CD4-positive, alpha-beta T cell treated with Interferon alpha-2 for 1 hour (primary cell): ENCODE measurements around the gene HOXC10.

ENCODE experiments used
- DNase-seq, 2 donors: peaks; one replicate each; pipeline ENCODE4 v3.0.0-alpha.2; 2020 to 2022

Gene HOXC10

DNA sequence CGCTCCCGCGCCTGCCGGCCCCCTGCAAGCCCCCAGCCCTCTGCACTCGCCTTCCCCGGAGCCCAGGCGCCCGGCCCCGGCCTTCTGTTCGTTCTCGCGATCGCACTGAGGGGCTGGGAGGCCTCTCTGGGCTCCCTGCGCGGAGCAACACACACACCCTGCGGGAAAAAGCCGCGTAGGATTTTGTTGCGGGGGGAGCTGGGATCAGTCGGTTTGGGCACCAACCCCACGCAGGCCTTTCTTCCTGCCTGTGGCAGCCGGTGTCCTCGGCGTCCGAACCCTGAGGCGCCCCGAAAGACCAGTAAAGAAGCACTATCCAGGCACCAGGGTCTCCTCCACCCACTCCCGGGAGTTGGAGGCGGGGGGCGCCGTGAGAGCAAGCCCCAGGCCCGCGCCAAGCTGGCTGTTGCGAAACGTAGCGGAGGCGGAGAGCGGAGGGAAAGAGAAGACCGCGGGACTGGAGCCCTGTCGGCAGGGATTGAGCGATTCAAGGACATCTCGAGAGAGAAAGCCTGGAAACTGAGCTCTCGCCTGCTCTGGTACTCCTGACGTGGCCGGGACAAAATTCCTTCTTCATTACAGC is 46.0 kb downstream of the HOXC10 start:
- no peak for DNase-seq

DNA sequence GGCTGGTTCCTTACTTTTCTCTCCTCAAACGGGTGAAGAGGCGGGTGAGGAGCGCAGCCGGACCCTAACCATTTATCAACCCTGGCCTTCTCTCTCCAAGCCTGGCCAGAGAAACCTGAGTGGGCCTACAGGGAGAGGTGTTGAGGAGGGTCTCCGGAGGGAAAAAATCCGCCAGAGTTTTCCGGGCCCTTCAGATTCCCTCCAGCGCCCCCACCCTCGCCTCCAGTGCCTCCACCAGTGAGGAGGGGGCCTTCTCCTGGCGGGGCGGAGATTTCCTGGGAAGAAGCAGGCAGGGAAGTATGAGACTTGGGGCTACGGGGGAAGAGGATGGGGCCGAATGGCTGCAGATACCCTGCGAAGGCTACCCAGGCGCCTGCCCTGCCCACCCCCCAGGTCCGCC is 46.5 kb downstream of the HOXC10 start:
- no peak for DNase-seq

DNA sequence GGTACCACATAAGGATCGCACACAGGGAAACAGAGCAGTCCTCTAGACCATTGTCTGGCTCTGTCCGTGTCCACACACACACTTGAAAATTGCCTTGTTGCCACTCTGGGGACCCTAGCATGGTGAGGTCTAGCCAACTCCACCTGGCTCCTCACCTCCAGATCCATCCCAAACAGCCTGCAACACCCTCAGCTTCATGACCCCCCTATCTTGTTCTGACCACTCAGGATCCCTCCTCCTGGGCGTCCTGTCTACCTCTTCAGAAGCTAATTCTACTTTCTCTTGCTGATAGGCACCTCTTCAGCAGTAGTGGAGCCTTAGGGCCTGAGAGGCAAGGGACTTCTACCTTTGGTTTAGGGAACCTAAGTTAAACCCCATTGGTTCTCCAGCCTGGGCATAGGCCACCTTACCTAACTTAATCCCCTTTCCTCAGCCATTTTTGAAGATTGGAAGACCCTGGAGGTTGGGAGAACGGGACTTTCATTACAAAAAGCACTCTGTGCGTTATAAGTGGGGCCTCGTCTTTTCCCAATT is 47.2 kb downstream of the HOXC10 start:
- DNase-seq: no peak

DNA sequence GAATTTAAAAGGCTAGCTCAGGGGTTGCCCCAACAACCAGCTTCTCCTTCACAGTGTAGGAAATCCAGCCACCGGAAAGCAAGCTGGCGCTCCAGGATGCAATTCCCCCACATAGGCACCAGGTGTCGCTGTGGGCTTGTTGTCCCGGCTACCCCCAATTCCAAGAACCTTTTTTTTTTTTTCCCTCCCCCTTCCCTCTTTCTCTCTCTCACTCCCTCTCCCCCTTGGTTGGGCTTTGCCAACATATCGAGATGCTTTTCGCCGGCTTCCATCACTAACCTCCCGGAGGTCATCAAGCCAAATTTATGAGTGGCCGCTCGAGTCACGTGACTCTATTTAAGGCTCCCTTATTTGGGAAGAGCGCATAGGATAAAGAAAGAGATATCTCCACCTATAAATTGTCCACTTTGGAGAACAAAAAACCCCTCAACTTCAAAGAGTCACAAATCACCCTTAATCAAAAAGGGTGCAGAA is 47.7 kb downstream of the HOXC10 start, which contains the start of gene HOXC5:
Gene HOXC5, plus strand, starts transcription at position 424 of the 474 bp plus-strand sequence. CDS start 73 bp downstream, outside the sequence.
- DNase-seq: peak; percentile 62 to 71

DNA sequence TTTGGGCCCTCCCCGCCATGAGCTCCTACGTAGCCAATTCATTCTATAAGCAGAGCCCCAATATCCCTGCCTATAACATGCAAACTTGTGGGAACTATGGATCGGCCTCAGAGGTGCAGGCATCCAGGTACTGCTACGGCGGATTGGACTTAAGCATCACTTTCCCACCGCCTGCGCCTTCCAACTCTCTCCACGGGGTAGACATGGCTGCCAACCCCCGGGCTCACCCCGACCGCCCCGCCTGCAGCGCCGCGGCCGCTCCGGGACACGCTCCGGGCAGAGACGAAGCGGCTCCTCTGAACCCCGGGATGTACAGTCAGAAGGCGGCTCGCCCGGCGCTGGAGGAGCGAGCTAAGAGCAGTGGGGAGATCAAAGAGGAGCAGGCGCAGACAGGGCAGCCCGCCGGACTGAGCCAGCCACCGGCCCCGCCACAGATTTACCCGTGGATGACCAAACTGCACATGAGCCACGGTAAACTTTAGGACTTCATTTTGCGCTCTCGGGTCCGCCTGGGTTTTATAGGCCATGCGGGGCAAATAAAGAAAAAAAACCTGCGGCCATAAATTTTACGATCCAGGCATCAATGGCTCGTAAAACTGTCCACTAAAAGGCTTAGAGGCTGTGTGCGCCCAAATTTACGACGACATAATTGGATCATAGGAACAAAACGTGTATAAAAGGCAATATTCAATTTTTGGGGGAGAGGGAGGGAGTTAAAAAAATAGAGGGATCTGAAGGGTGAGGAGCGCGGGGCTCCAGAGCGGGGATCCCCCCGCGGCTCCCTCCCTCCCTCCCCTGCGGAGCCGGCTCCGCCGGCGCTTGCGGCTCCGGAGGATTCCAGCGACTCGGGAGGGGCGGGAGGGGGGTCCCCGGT is 48.4 kb downstream of the HOXC10 start:
- DNase-seq: no peak

DNA sequence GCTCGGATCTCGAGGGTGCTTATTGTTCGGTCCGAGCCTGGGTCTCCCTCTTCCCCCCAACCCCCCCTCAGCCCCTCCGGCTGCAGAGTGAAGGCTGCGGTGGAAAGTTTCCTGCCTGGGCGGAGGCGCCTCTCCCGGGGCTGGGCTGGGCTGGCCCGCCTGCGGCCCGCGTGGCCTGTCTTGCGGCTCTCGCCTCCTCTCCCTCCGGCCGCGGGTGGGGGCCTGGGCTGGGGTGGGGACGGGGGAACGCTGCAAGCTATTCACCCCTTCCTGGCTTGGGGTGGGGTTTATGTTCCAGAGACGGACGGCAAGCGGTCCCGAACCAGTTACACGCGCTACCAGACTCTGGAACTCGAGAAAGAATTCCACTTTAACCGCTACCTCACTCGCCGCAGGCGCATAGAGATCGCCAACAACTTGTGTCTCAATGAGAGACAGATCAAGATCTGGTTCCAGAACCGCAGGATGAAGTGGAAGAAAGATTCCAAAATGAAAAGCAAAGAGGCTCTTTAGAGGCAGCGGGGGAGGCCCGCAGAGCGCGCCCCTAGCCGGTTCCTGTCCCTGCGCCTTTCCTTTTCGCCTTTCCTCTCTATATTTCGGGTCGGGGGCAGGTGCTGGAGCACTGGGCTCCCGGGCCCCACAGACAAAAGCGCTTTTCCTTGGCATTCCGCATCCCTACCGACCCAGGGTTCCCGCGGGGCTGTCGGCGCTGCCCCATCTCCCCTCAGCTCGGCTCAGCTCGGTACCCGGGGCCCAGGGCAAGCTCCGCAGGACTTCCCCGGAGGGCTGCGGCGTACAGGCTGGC is 49.2 kb downstream of the HOXC10 start:
- no peak for DNase-seq

DNA sequence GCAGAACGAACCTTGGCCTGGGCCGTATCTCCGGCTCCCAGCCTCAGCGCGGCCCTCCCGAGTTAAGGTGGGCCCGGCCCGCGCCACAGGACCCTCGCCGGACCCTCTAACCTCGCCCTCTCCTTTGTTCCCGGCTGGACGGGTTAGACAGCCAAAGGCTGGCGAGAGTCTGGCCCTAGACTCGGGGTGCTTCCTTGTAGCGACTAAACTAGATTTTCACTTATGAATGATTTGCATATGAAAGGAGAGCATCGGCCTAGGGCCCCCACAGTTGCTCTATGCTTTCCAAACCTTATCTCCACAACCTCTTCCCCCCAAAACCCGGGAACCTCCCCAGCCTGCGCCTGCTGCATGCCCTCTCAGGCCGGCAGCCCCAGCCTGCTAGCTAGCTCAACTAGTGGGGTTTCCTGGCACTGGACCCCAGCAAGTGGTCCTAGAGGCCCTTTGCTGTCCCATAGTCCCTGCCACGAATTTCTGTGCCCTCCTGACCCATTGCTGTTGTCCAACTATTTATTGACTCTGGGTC is 49.9 kb downstream of the HOXC10 start:
- no peak for DNase-seq

DNA sequence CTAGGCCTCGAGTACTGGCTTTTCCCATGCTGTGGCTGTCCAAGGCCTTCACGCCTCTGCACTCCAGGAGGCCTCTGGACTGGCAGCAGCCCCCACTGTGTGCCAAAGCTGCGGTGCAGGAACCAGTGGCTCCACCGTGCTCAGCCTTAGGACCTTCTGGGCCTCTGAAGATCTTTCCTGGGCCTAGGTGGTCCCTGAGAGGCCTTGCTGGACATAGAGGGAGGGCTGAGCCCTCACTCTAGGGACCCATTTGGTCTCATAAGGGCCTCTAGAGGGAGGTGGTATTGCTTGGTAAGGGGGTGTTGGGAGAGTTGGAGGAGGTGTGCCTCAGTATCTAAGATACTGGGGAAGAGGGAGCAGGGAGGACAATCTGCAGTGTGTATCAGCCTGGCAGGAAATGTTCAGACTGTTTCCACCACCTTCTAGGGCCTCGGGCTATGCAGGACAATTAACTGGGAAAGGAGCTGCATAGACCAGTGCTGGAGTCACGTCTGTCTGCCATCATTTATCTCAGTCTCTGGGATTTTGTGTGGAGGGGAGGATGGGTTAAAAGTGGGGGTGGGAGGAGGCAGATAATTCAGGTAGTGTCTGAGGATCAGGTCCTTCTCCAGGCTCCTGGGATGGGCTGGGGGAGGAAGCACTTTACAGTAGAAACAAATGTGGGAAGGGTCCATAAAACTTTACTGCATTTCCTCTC is 50.8 kb downstream of the HOXC10 start:
- no peak for DNase-seq

DNA sequence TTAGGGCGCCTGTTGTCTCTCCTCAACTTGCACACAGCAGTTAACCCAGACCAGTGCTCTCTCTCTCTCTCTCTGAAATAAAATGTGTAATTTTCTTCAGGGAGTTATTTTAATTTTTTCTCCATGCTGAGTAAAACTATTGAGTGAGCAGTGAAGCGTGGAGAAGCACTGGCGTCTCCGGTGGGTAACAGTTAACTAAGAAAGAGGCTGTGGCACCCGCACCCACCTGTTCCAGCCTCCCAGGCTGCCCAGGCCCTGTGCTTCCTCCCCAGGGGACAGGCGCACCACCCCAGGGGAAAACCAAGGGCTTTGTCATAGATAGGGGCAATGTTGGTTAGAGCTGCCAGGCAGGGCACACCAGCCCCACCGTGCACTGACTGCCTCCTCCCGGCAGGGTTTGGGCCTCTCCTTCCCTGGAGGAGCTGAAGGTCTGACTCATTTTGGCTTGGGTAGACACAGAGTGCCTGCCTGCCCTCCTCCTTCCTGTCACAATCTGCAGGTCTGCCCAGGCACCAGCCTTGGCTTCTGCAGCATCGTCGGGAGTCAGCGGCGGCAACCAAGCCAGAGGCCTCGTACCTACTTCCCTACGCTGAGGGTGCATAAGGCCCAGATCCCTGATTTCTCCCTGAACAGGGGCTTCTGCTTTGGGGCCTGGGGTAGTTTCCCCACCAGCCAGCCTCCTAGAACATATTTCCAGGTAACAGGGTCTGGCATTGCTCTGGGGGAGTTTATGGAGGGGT is 51.8 kb downstream of the HOXC10 start:
- no peak for DNase-seq

DNA sequence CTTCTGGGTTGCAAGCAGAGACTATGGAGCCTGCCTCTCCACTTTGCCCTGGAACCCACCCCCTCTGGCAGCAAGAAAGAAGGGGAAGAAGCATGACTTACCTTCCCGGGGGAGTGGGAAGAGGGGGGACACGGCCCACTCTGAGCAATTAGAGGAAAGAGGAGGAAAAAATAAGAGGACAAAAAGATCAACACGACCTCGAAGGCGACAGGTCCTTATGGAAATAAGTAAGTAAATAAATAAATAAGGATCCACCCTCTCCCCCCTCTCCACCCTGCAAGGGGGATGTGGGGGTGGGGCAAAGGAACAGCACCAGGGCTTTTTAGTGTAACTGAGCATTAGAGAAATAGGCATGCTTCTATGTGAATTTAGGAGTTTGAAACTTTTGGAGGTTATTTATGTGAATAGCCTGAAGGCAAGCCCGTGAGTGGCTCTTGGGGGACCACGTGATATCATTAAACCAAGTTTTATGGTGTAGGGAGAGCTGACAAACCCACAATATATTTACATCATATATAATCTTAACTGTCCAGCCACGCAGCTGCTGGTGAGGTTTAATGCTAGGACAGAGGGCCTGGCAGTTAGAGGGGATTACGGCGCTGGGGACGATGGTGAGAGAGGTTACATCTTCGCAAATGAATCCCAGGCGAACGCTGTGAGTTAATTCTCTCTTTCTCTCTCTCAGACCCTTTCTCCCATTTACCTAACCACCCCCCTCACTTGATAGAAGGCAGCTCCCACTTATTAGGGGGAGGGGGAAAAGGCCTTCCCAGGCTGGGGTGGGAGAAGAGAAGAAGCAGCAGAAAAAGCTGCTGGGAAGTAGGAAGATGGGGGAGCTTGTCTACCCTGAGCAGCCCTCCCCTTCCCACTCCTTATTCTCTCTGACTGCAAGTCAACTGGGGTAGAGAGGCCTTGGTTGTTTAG is 52.7 kb downstream of the HOXC10 start:
- DNase-seq: no peak

DNA sequence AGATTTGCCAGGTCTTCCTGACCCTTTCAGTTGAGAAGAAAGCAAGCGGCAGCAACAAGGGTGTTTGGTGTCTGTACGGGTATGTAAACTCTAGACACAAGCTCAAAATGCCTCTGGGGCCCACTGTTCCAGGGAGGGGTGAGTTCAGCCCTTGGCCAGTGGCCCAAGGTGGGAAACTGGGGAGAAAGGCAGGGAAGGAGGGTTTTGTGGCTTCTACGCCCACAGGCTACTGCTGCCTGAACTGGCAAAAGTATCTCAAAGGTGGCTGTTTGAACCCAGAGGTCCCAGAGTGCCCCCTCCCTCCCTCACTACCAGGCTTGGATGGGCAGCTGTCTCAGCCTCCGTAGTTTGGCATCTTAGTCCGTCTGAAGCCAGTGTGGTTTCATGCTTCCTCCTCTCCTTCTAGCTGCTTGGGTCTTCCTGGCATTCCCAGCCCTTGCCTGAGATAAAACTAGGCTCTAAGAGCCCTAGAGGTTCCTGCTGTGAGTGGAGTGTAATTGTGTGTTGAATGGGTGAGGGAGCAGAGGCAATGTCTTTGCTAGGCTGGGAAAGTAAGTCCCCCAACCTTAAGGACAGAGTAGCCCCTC is 53.4 kb downstream of the HOXC10 start:
- DNase-seq: no peak

DNA sequence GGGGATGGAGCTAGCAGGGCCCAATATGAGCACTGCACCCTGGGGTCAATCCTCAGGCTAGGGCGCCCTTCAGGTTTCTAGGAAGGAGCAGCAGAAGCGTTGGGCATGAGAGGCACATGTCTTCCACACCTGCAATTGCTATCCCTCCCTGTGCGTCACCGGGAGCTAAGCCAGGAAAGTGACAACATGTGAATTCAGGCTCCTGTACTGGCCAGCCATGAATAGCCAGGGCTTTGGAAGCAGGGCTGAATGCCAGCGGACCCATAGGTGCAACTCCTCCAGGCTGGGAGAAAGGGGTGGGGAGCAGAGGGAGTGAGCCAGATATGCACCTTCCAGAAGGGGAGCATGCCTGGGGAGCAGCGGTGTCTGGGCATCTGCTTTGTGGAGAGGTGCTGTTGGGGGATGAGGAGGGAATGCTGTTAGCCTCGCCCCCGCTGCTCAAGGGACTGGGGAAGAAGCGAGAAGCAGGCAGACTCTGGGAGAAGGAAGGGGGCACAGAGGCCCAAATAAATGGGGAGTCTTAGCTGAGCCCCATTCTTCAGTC is 54.0 kb downstream of the HOXC10 start:
- DNase-seq: no peak

DNA sequence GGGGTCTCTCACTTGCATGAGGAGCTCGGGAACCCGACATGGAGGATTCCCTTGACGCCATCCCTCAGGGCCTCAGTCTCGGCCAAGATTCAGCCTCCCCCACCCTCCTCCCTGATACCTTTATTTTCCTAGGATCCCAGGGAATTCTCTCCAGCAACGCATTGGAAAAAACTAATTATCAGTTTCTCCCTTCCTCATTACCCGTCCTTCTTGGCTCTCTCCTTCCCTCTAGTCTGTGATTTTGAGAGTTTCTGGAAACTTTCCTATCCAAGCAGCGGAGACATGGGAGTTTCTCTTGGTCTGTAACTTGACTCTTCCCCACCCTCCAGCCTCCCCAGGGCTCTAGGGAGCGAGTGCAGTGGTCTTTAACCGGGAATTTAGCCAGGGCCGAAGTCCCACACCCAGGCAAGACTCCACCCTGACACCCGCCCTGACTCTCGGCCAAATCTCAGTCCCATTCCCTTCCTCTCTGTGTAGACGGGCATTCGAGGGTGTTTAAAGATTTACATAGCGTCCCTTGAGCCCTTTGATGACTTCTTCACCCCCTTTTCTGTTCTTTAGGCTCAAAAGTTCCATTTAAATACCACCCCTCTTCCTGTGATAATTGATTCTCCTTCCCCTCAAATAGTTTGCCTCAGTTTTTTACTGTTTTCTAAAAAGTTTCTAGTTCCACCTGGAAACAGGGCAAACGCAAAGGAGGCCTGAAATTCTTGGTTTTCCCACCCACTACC is 54.6 kb downstream of the HOXC10 start:
- no peak for DNase-seq
